ENCODE data around the gene BSND. TPM values are rescaled to one million over a fixed set of nuclear protein-coding genes. Genes with fewer than 3 reads are reported as not detected.
"Not testable (repeated sequence)": the region's sequence is repeated elsewhere in the genome, so short reads cannot be mapped to it uniquely, and the experiment has no call there.

Gene BSND
- total RNA-seq, 1 donor from 2014 or later: not detected

GRCh38 chr1:54953846-54954245 lies 44.9 kb upstream of the BSND start:
- TF ChIP-seq CTCF (conservative IDR thresholded peaks at IDR 0.05; ENCODE audit: low read depth, low read length): no peak
- H3K4me3 ChIP-seq (ENCODE audit: low read depth, low read length): no peak overlapping the region
- DNase-seq (ENCODE audit: low read depth): no peak

- no peak for TF ChIP-seq CTCF (conservative IDR thresholded peaks at IDR 0.05; ENCODE audit: low read depth, low read length)
- no peak for DNase-seq (ENCODE audit: low read depth)
- no peak overlapping the region for H3K4me3 ChIP-seq (ENCODE audit: low read depth, low read length)
Observed at GRCh38 chr1:54955359-54955758, 43.4 kb upstream of the BSND start.

- H3K4me3 ChIP-seq (ENCODE audit: low read depth, low read length): no peak overlapping the region
- no peak for TF ChIP-seq CTCF (conservative IDR thresholded peaks at IDR 0.05; ENCODE audit: low read depth, low read length)
- DNase-seq (ENCODE audit: low read depth): no peak
Observed at GRCh38 chr1:54956726-54957125, 42.0 kb upstream of the BSND start.

GRCh38 chr1:54959241-54959640 lies 39.5 kb upstream of the BSND start:
- DNase-seq (ENCODE audit: low read depth): no peak
- no peak overlapping the region for H3K4me3 ChIP-seq (ENCODE audit: low read depth, low read length)
- TF ChIP-seq CTCF (conservative IDR thresholded peaks at IDR 0.05; ENCODE audit: low read depth, low read length): no peak

GRCh38 chr1:54962612-54963395 lies 35.9 kb upstream of the BSND start:
- TF ChIP-seq CTCF (conservative IDR thresholded peaks at IDR 0.05; ENCODE audit: low read depth, low read length): no peak
- DNase-seq (ENCODE audit: low read depth): no peak
- no peak overlapping the region for H3K4me3 ChIP-seq (ENCODE audit: low read depth, low read length)

GRCh38 chr1:54963829-54964228 lies 34.9 kb upstream of the BSND start:
- not testable (repeated sequence) for DNase-seq (ENCODE audit: low read depth); H3K4me3 ChIP-seq (ENCODE audit: low read depth, low read length)

GRCh38 chr1:54965624-54966340 lies 33.0 kb upstream of the BSND start:
- TF ChIP-seq CTCF (conservative IDR thresholded peaks at IDR 0.05; ENCODE audit: low read depth, low read length): no peak
- no peak for DNase-seq (ENCODE audit: low read depth)
- H3K4me3 ChIP-seq (ENCODE audit: low read depth, low read length): no peak overlapping the region
